ENCODE measurements around the gene C9orf72. TPM values are rescaled to one million over a fixed set of nuclear protein-coding genes. Genes with fewer than 3 reads are reported as not detected.

Gene C9orf72
- total and polyA plus RNA-seq, 2 of the 4 experiments (the other 2 are of a cell fraction): 2.0 to 3.4 TPM

GRCh38 chr9:27529316-27530278 lies 43.7 kb downstream of the C9orf72 start, which contains the start of gene MOB3B (continued):
- TF ChIP-seq CEBPB (IDR thresholded peaks at IDR 0.05; ENCODE audit: low read depth, low read length): no peak

- no peak overlapping the region for H2BK5ac ChIP-seq (ENCODE audit: low read depth, low read length, poor library complexity, severe bottlenecking)
- H2BK15ac ChIP-seq (ENCODE audit: low read depth, low read length): no peak overlapping the region
- no peak overlapping the region; the same call in 1 of the 2 replicates for H3K9ac ChIP-seq (ENCODE audit: low read depth, low read length)
- peak overlapping the region; percentile 97 for H3K4me2 ChIP-seq (ENCODE audit: low read depth, low read length)
- no peaks in the 10 kb centered on the region for H3K4me1 ChIP-seq (ENCODE audit: control insufficient read depth, insufficient read depth, low read length)
- WGBS, 2 experiments (ENCODE audit: extremely low coverage in 2 of 2, insufficient read length in 1 of 2): 0% methylated on average over 1 of the region's 25 CpGs; no CpG with 5 or more reads in 1 of the 2 experiments
- peaks cover 32% of the 10 kb centered on the region for H3K27me3 ChIP-seq (ENCODE audit: control insufficient read depth, insufficient read depth, low read length)
- no peak overlapping the region for H4K5ac ChIP-seq (ENCODE audit: low read depth, low read length)
- ChIA-PET CTCF (interaction anchor here (0.6 to 2.9 kb wide), 8 partner anchors 11 to 196 kb away, joined by 3 to 16 read pairs (median 3); no protein-coding TSS in a partner anchor), POLR2A (ENCODE audit: unreplicated experiment) (no interaction called here)
- H2AK5ac ChIP-seq (ENCODE audit: low read depth, low read length): no peak overlapping the region
- peak overlapping the region; percentile 57 for H3K4me3 ChIP-seq (ENCODE audit: insufficient read depth, low read depth, low read length)
- H3K27ac ChIP-seq (ENCODE audit: insufficient read depth, low read length): no peak overlapping the region
- intact Hi-C loops (cut with micrococcal nuclease): loop anchor here (1.0 kb wide), 1 partner anchor 196 kb away; no protein-coding TSS in a partner anchor
- H3K36me3 ChIP-seq (ENCODE audit: control insufficient read depth, insufficient read depth, low read length): no peaks in the 10 kb centered on the region
- dilution Hi-C loops (cut with HindIII; ENCODE audit: low sequenced_read_pairs, unreplicated experiment): no loop called here
- ATAC-seq (ENCODE audit: low read depth): no peak
- H3K9me1 ChIP-seq (ENCODE audit: insufficient read depth, low read length): no peaks in the 10 kb centered on the region
- in situ Hi-C loops (cut with MboI; ENCODE audit: low sequenced_read_pairs): loop anchor here (5.0 kb wide), 1 partner anchor 197 kb away; no protein-coding TSS in a partner anchor
- no peaks in the 10 kb centered on the region for H4K20me1 ChIP-seq (ENCODE audit: insufficient read depth, low read length)
- no peak overlapping the region for H2BK120ac ChIP-seq (ENCODE audit: low read depth, low read length)
- no peak overlapping the region for H2AK9ac ChIP-seq (replicated peaks; ENCODE audit: low read depth, low read length, poor library complexity)
- H3K79me1 ChIP-seq (ENCODE audit: low read depth in 1 of 2, low read length in 2 of 2): no peaks in the 10 kb centered on the region
- no peak for DNase-seq
- no peak overlapping the region for H3K18ac ChIP-seq (ENCODE audit: low read depth, low read length)
- peak overlapping the region; percentile 85 for H2AFZ ChIP-seq (replicated peaks; ENCODE audit: low read length, poor library complexity)
- no peak overlapping the region for H3K56ac ChIP-seq (ENCODE audit: extremely low read depth, insufficient read depth, low read length)
- H4K91ac ChIP-seq (ENCODE audit: insufficient read depth, low read depth, low read length): no peak overlapping the region
- peak overlapping the region; percentile 60; the same call in 1 of the 2 replicates for H3K23ac ChIP-seq (ENCODE audit: low read depth, low read length)
- H3K4ac ChIP-seq (ENCODE audit: low read depth, low read length): no peak overlapping the region
- H3K14ac ChIP-seq (replicated peaks; ENCODE audit: low read depth, low read length): no peak overlapping the region
- H4K8ac ChIP-seq (ENCODE audit: low read depth in 2 of 2, low read length in 2 of 2): no peak overlapping the region
- no peaks in the 10 kb centered on the region for H3K9me3 ChIP-seq (ENCODE audit: control insufficient read depth, insufficient read depth, low read length)
- no peak overlapping the region for H2BK20ac ChIP-seq (ENCODE audit: low read depth, low read length)
- no TSS peak for BruUV-seq (replicated peaks)
- no peak for TF ChIP-seq RAD21 (IDR thresholded peaks at IDR 0.05; ENCODE audit: low read length)
- TF ChIP-seq BHLHE40 (IDR thresholded peaks at IDR 0.05; ENCODE audit: low read depth, low read length): no peak
- no peak for TF ChIP-seq POLR2A (IDR thresholded peaks at IDR 0.05; ENCODE audit: low read depth, low read length)
- TF ChIP-seq NFE2L2 (IDR thresholded peaks at IDR 0.05; ENCODE audit: low read depth, low read length): no peak
- TF ChIP-seq CEBPB (IDR thresholded peaks at IDR 0.05; ENCODE audit: low read depth, low read length): no peak
- TF ChIP-seq MAFK (IDR thresholded peaks at IDR 0.05; ENCODE audit: low read depth, low read length): no peak
- no peak for TF ChIP-seq SMC3 (IDR thresholded peaks at IDR 0.05; ENCODE audit: low read depth, low read length)
- TF ChIP-seq RCOR1 (IDR thresholded peaks at IDR 0.05; ENCODE audit: insufficient replicate concordance, low read length): no peak
- TF ChIP-seq MXI1 (IDR thresholded peaks at IDR 0.05; ENCODE audit: borderline replicate concordance, low read depth, low read length): no peak
- no peak for TF ChIP-seq RFX5 (IDR thresholded peaks at IDR 0.05; ENCODE audit: low read depth, low read length)
- TF ChIP-seq, protein P1, sequence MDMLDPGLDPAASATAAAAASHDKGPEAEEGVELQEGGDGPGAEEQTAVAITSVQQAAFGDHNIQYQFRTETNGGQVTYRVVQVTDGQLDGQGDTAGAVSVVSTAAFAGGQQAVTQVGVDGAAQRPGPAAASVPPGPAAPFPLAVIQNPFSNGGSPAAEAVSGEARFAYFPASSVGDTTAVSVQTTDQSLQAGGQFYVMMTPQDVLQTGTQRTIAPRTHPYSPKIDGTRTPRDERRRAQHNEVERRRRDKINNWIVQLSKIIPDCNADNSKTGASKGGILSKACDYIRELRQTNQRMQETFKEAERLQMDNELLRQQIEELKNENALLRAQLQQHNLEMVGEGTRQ (IDR thresholded peaks at IDR 0.05; ENCODE audit: low read depth, low read length): no peak
- TF ChIP-seq FOS (IDR thresholded peaks at IDR 0.05; ENCODE audit: low read depth, low read length): no peak
- TF ChIP-seq CHD1 (IDR thresholded peaks at IDR 0.05; ENCODE audit: low read depth, low read length): no peak
- no peak for TF ChIP-seq CTCF (conservative IDR thresholded peaks at IDR 0.05; ENCODE audit: low read depth, low read length)
These were observed 44.4 kb downstream of the C9orf72 start for GRCh38 chr9:27528886-27529315.
